H9 (cell line): ENCODE data around the gene CDH13. TPM values are rescaled to one million over a fixed set of nuclear protein-coding genes. Genes with fewer than 3 reads are reported as not detected.

Experiments
- DNase-seq: peaks from one replicate; pipeline ENCODE4 v3.0.0-alpha.2; 2017
- H2AFZ ChIP-seq: one replicate; pipeline ENCODE4 v1.6.1; 2013; ENCODE audit warnings: mild to moderate bottlenecking, low read length, control low read depth, moderate library complexity
- H2AK5ac ChIP-seq: 2 replicates; pipeline ENCODE4 v1.6.1; 2013; ENCODE audit warnings: low read length, control low read depth, mixed read lengths; ENCODE audit not compliant: insufficient read length
- H2BK120ac ChIP-seq: one replicate; pipeline ENCODE4 v1.6.1; 2013; ENCODE audit warnings: low read depth, mild to moderate bottlenecking, low read length, control low read depth, inconsistent platforms; ENCODE audit not compliant: poor library complexity, severe bottlenecking
- H2BK12ac ChIP-seq: 2 replicates; pipeline ENCODE4 v1.6.1; 2013; ENCODE audit warnings: low read length, control low read depth, mixed read lengths, low read depth; ENCODE audit not compliant: insufficient read length
- H2BK15ac ChIP-seq: 2 replicates; pipeline ENCODE4 v1.6.1; 2013; ENCODE audit warnings: low read depth, low read length, control low read depth
- H2BK20ac ChIP-seq: one replicate; pipeline ENCODE4 v1.6.1; 2013; ENCODE audit warnings: low read depth, mild to moderate bottlenecking, low read length, control low read depth, inconsistent platforms; ENCODE audit not compliant: poor library complexity, severe bottlenecking
- H2BK5ac ChIP-seq: 2 replicates; pipeline ENCODE4 v1.6.1; 2013; ENCODE audit warnings: low read length, control low read depth, mixed read lengths; ENCODE audit not compliant: insufficient read length
- H3K14ac ChIP-seq: 2 replicates; pipeline ENCODE4 v1.6.1; 2013; ENCODE audit warnings: low read length, control low read depth; ENCODE audit not compliant: insufficient read depth
- H3K18ac ChIP-seq: 2 replicates; pipeline ENCODE4 v1.6.1; 2013; ENCODE audit warnings: low read depth, mild to moderate bottlenecking, mixed read lengths, low read length, control low read depth; ENCODE audit not compliant: insufficient read length
- H3K23ac ChIP-seq: 2 replicates; pipeline ENCODE4 v1.6.1; 2013; ENCODE audit warnings: low read length, control low read depth, mixed read lengths, low read depth; ENCODE audit not compliant: insufficient read length
- H3K23me2 ChIP-seq: 2 replicates; pipeline ENCODE4 v1.6.1; 2013; ENCODE audit warnings: low read depth, mild to moderate bottlenecking, mixed read lengths, low read length, control low read depth; ENCODE audit not compliant: insufficient read length, poor library complexity, severe bottlenecking
- H3K27ac ChIP-seq: 2 replicates; pipeline ENCODE4 v1.5.1; 2013; ENCODE audit warnings: low read length, control low read depth, mixed read lengths, low read depth; ENCODE audit not compliant: insufficient read length
- H3K27me3 ChIP-seq: 2 replicates; pipeline ENCODE4 v1.6.1; 2013; ENCODE audit warnings: low read length, control low read depth, inconsistent platforms; ENCODE audit not compliant: insufficient read depth
- H3K4ac ChIP-seq: 2 replicates; pipeline ENCODE4 v1.6.1; 2013; ENCODE audit warnings: low read depth, mild to moderate bottlenecking, control low read depth, inconsistent platforms, low read length, moderate library complexity
- H3K4me1 ChIP-seq: 2 replicates; pipeline ENCODE4 v1.6.1; 2013; ENCODE audit warnings: low read length, control low read depth, inconsistent platforms; ENCODE audit not compliant: insufficient read depth
- H3K4me2 ChIP-seq: 2 replicates; pipeline ENCODE4 v1.6.1; 2013; ENCODE audit warnings: low read length, control low read depth, mixed read lengths; ENCODE audit not compliant: insufficient read length, insufficient read depth
- H3K56ac ChIP-seq: 2 replicates; pipeline ENCODE4 v1.6.1; 2013; ENCODE audit warnings: low read depth, mild to moderate bottlenecking, mixed read lengths, low read length, control low read depth; ENCODE audit not compliant: insufficient read length
- H3K79me1 ChIP-seq: 2 replicates; pipeline ENCODE4 v1.6.1; 2013; ENCODE audit warnings: low read depth, mild to moderate bottlenecking, moderate library complexity, low read length, control low read depth, inconsistent platforms; ENCODE audit not compliant: insufficient read depth, poor library complexity, severe bottlenecking
- H3K79me2 ChIP-seq: 2 replicates; pipeline ENCODE4 v1.6.1; 2013; ENCODE audit warnings: low read length, control low read depth, inconsistent platforms; ENCODE audit not compliant: insufficient read depth
- H3K9ac ChIP-seq: 2 replicates; pipeline ENCODE4 v1.6.1; 2013; ENCODE audit warnings: low read length, control low read depth, mixed read lengths; ENCODE audit not compliant: insufficient read length; ENCODE audit errors: extremely low read depth
- H3K9me3 ChIP-seq: one replicate; pipeline ENCODE4 v1.6.1; 2013; ENCODE audit warnings: low read depth, low read length, inconsistent platforms; ENCODE audit not compliant: control insufficient read depth
- H3T11ph ChIP-seq: one replicate; pipeline ENCODE4 v1.6.1; 2013; ENCODE audit warnings: mild to moderate bottlenecking, low read length, control low read depth, inconsistent platforms
- H4K20me1 ChIP-seq: one replicate; pipeline ENCODE4 v1.6.1; 2013; ENCODE audit not compliant: control insufficient read depth, insufficient read length, insufficient read depth
- H4K5ac ChIP-seq: 2 replicates; pipeline ENCODE4 v1.6.1; 2013; ENCODE audit warnings: low read depth, mild to moderate bottlenecking, mixed read lengths, low read length, control low read depth; ENCODE audit not compliant: insufficient read length
- H4K8ac ChIP-seq: replicated peaks from 2 replicates; pipeline ENCODE4 v1.6.1; 2013; ENCODE audit warnings: low read length, control low read depth, mixed read lengths, low read depth; ENCODE audit not compliant: insufficient read length
- H4K91ac ChIP-seq: 2 replicates; pipeline ENCODE4 v1.6.1; 2013; ENCODE audit warnings: low read depth, mild to moderate bottlenecking, moderate library complexity, mixed read lengths, low read length, control low read depth; ENCODE audit not compliant: insufficient read length
- H3K27ac Mint-ChIP-seq, 3 experiments: 2 replicates in 2 of 3; 3 replicates in 1 of 3; pipeline ENCODE4 v1.8.0; 2020 to 2021; ENCODE audit warnings: mixed read lengths in 3 of 3, mild to moderate bottlenecking in 1 of 3, moderate library complexity in 1 of 3
- H3K27me3 Mint-ChIP-seq: 2 replicates; pipeline ENCODE4 v1.8.0; 2021; ENCODE audit warnings: low read depth, mild to moderate bottlenecking, moderate library complexity, mixed read lengths
- H3K36me3 Mint-ChIP-seq, 3 experiments: 2 replicates in 2 of 3; 3 replicates in 1 of 3; pipeline ENCODE4 v1.8.0; 2020 to 2021; ENCODE audit warnings: low read depth in 3 of 3, mixed read lengths in 3 of 3; ENCODE audit not compliant: insufficient read depth in 1 of 3
- H3K4me1 Mint-ChIP-seq, 2 experiments: 2 replicates each; pipeline ENCODE4 v1.8.0; 2020; ENCODE audit warnings: mixed read lengths in 2 of 2
- H3K4me3 Mint-ChIP-seq, 2 experiments: 2 replicates in 1 of 2; 3 replicates in 1 of 2; pipeline ENCODE4 v1.8.0; 2020 to 2021; ENCODE audit warnings: mild to moderate bottlenecking in 2 of 2, mixed read lengths in 2 of 2, moderate library complexity in 1 of 2
- H3K9me3 Mint-ChIP-seq, 2 experiments: 2 replicates in 1 of 2; 3 replicates in 1 of 2; pipeline ENCODE4 v1.8.0; 2020; ENCODE audit warnings: mild to moderate bottlenecking in 2 of 2, mixed read lengths in 2 of 2, moderate library complexity in 1 of 2
- CTCF ChIP-seq: fragments of 200-600 bp; sonication (generic); conservative IDR thresholded peaks from 3 replicates; pipeline ENCODE4 v1.8.0; 2021; ENCODE audit warnings: antibody characterized with exemption, mild to moderate bottlenecking
- WGBS: extraction: QIAGEN DNeasy Blood & Tissue Kit; methylation state at CpG from one replicate; pipeline ENCODE4 v1.1.7; 2013; ENCODE audit warnings: missing lambda C conversion rate, low lambda C conversion rate, mixed read lengths; ENCODE audit not compliant: insufficient read length; ENCODE audit errors: extremely low coverage; 5-methylcytosine and 5-hydroxymethylcytosine counted together
- total RNA-seq: library from RNA; stranded (reverse); gene quantifications from 2 replicates; pipeline ENCODE4 v1.2.1, GENCODE V29; 2021

Gene CDH13
- total RNA-seq, 1 experiment from 2014 or later = 1.5 TPM

- Mint-ChIP-seq H3K27me3 (peaks cover 2% of the 10 kb centered on the region; the same call in 1 of the 2 replicates), H3K4me3 (no peak overlapping the region), H3K27ac (no peak overlapping the region), H3K36me3 (no peaks in the 10 kb centered on the region), H3K4me1 (peaks cover 2 to 4% of the 10 kb centered on the region in 2 experiments; a peak in 3 of 4 replicates), H3K9me3 (no peaks in the 10 kb centered on the region)
- TF ChIP-seq CTCF = no peak
- Histone ChIP-seq H3K27me3 (no peaks in the 10 kb centered on the region), H3K23me2 (no peaks in the 10 kb centered on the region), H3K79me1 (no peaks in the 10 kb centered on the region), H2AK5ac (no peak overlapping the region), H3K79me2 (no peaks in the 10 kb centered on the region), H2BK120ac (no peak overlapping the region), H3K18ac (no peak overlapping the region), H3K4me1 (no peaks in the 10 kb centered on the region), H3K27ac (no peak overlapping the region), H3K9ac (no peak overlapping the region), H3K23ac (no peak overlapping the region), H2BK20ac (no peak overlapping the region), H3K9me3 (no peaks in the 10 kb centered on the region), H3K14ac (no peak overlapping the region), H3K56ac (no peak overlapping the region), H3K4ac (no peak overlapping the region), H2AFZ (no peak overlapping the region), H2BK15ac (no peak overlapping the region), H4K91ac (no peak overlapping the region), H4K20me1 (no peaks in the 10 kb centered on the region), H4K5ac (no peak overlapping the region), H2BK12ac (no peak overlapping the region), H4K8ac (no peak overlapping the region), H3T11ph (no peak overlapping the region), H2BK5ac (no peak overlapping the region), H3K4me2 (no peak overlapping the region)
- no CpG with 5 or more reads among the region's 6 CpGs for WGBS
- no peak for DNase-seq
Observed at GRCh38 chr16:83722456-83723183, 1095.9 kb downstream of the CDH13 start.
